HUDEP-2 (cell line): Measurements from ENCODE around the gene VPS13D.
"Not testable (repeated sequence)": the region's sequence is repeated elsewhere in the genome, so short reads cannot be mapped to it uniquely, and the experiment has no call there.

Experiments used
- DNase-seq, 76 experiments: peaks; one replicate each; lab custom pipeline; 2025; ENCODE audit not compliant: unreplicated experiment in 76 of 76; lab: John Stamatoyannopoulos, UW

The VPS13D gene

GRCh38 chr1:12224092-12224491 is 5.7 kb upstream of the VPS13D start:
- not testable (repeated sequence) for DNase-seq

GRCh38 chr1:12228979-12229378 is 851 bp upstream of the VPS13D start:
- no peak for DNase-seq

GRCh38 chr1:12229386-12229834 is 420 bp upstream of the VPS13D start:
- no peak for DNase-seq

GRCh38 chr1:12230549-12231275 is 882 bp downstream of the VPS13D start:
- no peak for DNase-seq

- no peak for DNase-seq
Observed at GRCh38 chr1:12231276-12231595, 1.4 kb downstream of the VPS13D start.

- no peak for DNase-seq
Observed at GRCh38 chr1:12232221-12232620, 2.4 kb downstream of the VPS13D start.

- DNase-seq: peak in 1 of 76 experiments; percentile 8
Observed at GRCh38 chr1:12244078-12244477, 14.2 kb downstream of the VPS13D start.

- no peak for DNase-seq
Observed at GRCh38 chr1:12244585-12244984, 14.8 kb downstream of the VPS13D start.

- DNase-seq: no peak
Observed at GRCh38 chr1:12245116-12245515, 15.3 kb downstream of the VPS13D start.

GRCh38 chr1:12245733-12246132 is 15.9 kb downstream of the VPS13D start:
- DNase-seq: no peak

- no peak for DNase-seq
Observed at GRCh38 chr1:12246584-12246983, 16.8 kb downstream of the VPS13D start.

- DNase-seq: no peak
Observed at GRCh38 chr1:12249181-12249580, 19.4 kb downstream of the VPS13D start.

- no peak for DNase-seq
Observed at GRCh38 chr1:12249748-12250147, 19.9 kb downstream of the VPS13D start.

GRCh38 chr1:12251442-12251841 is 21.6 kb downstream of the VPS13D start:
- DNase-seq: no peak

- DNase-seq: no peak
Observed at GRCh38 chr1:12255913-12256312, 26.1 kb downstream of the VPS13D start.

GRCh38 chr1:12258272-12258671 is 28.4 kb downstream of the VPS13D start:
- no peak for DNase-seq

GRCh38 chr1:12269351-12269750 is 39.5 kb downstream of the VPS13D start:
- no peak for DNase-seq

- DNase-seq: no peak
Observed at GRCh38 chr1:12271033-12271432, 41.2 kb downstream of the VPS13D start.

GRCh38 chr1:12272770-12273169 is 42.9 kb downstream of the VPS13D start:
- DNase-seq: no peak

GRCh38 chr1:12275370-12275769 is 45.5 kb downstream of the VPS13D start:
- DNase-seq: peak in 28 of 76 experiments; percentile 2 to 40 (median 14)

GRCh38 chr1:12276225-12276624 is 46.4 kb downstream of the VPS13D start:
- peak in 25 of 76 experiments; percentile 1 to 31 (median 14) for DNase-seq

GRCh38 chr1:12279003-12279402 is 49.2 kb downstream of the VPS13D start:
- DNase-seq: no peak
